Neuronal stem cell (in vitro differentiated cells): ENCODE measurements around the gene CEMIP2.
A peak's percentile ranks its signal among the peaks of the same experiment; 100 is the strongest.

ENCODE experiments used
- DNase-seq: peaks from one replicate; pipeline ENCODE4 v3.0.0-alpha.2; 2013; ENCODE audit warnings: low spot score
- H2AFZ ChIP-seq: one replicate; pipeline ENCODE4 v1.6.1; 2013; ENCODE audit warnings: mild to moderate bottlenecking, low read length, inconsistent platforms
- H2AK5ac ChIP-seq: 2 replicates; pipeline ENCODE4 v1.6.1; 2013; ENCODE audit warnings: low read depth, mild to moderate bottlenecking, inconsistent platforms, low read length, moderate library complexity, mixed read lengths
- H2BK120ac ChIP-seq: 2 replicates; pipeline ENCODE4 v1.6.1; 2013; ENCODE audit warnings: low read depth, mild to moderate bottlenecking, inconsistent platforms, low read length, moderate library complexity, mixed read lengths
- H2BK12ac ChIP-seq: one replicate; pipeline ENCODE4 v1.6.1; 2013; ENCODE audit warnings: low read length, inconsistent platforms
- H2BK15ac ChIP-seq: 2 replicates; pipeline ENCODE4 v1.6.1; 2013; ENCODE audit warnings: mild to moderate bottlenecking, low read length, inconsistent platforms, mixed read lengths
- H2BK5ac ChIP-seq: one replicate; pipeline ENCODE4 v1.6.1; 2013; ENCODE audit warnings: inconsistent platforms, mild to moderate bottlenecking, low read length, moderate library complexity
- H3K14ac ChIP-seq: one replicate; pipeline ENCODE4 v1.6.1; 2013; ENCODE audit warnings: low read length, inconsistent platforms
- H3K18ac ChIP-seq: 2 replicates; pipeline ENCODE4 v1.6.1; 2013; ENCODE audit warnings: low read length, inconsistent platforms
- H3K23ac ChIP-seq: 2 replicates; pipeline ENCODE4 v1.6.1; 2013; ENCODE audit warnings: low read depth, mild to moderate bottlenecking, mixed read lengths, low read length, inconsistent platforms; ENCODE audit not compliant: poor library complexity
- H3K27ac ChIP-seq: replicated peaks from 3 replicates; pipeline ENCODE4 v1.5.1; 2013; ENCODE audit warnings: low read length, inconsistent platforms
- H3K27me3 ChIP-seq, 3 experiments: 2 replicates each; pipeline ENCODE4 v1.6.1; 2013; ENCODE audit warnings: low read length in 3 of 3, mild to moderate bottlenecking in 2 of 3, inconsistent platforms in 1 of 3, low read depth in 1 of 3, mixed read lengths in 1 of 3, moderate library complexity in 1 of 3; ENCODE audit not compliant: control insufficient read depth in 3 of 3, insufficient read depth in 3 of 3
- H3K36me3 ChIP-seq, 2 donors: replicated peaks in 1 of 2; 2 replicates each; pipeline ENCODE4 v1.6.1; 2013; ENCODE audit warnings: low read length in 2 of 2; ENCODE audit not compliant: control insufficient read depth in 2 of 2, insufficient read depth in 2 of 2
- H3K4ac ChIP-seq: 2 replicates; pipeline ENCODE4 v1.6.1; 2013; ENCODE audit warnings: inconsistent platforms, mild to moderate bottlenecking, low read length, moderate library complexity
- H3K4me1 ChIP-seq, 2 donors: 1 replicate in 1 of 2; 2 replicates in 1 of 2; pipeline ENCODE4 v1.6.1; 2013; ENCODE audit warnings: low read length in 2 of 2, low read depth in 1 of 2; ENCODE audit not compliant: control insufficient read depth in 2 of 2, insufficient read depth in 1 of 2
- H3K4me2 ChIP-seq: one replicate; pipeline ENCODE4 v1.6.1; 2013; ENCODE audit warnings: mild to moderate bottlenecking, low read length, inconsistent platforms; ENCODE audit not compliant: insufficient read depth, poor library complexity, severe bottlenecking
- H3K4me3 ChIP-seq, 2 donors: 2 replicates each; pipeline ENCODE4 v1.5.1; 2013; ENCODE audit warnings: low read length in 2 of 2, mild to moderate bottlenecking in 2 of 2, inconsistent platforms in 1 of 2, moderate library complexity in 1 of 2
- H3K79me1 ChIP-seq: one replicate; pipeline ENCODE4 v1.6.1; 2013; ENCODE audit warnings: low read depth, mild to moderate bottlenecking, inconsistent platforms, low read length, moderate library complexity
- H3K9ac ChIP-seq: one replicate; pipeline ENCODE4 v1.6.1; 2013; ENCODE audit warnings: mild to moderate bottlenecking, low read depth, low read length, inconsistent platforms; ENCODE audit not compliant: poor library complexity
- H3K9me3 ChIP-seq, 2 donors: replicated peaks in 1 of 2; 2 replicates each; pipeline versions ENCODE3 to v1.6.1; 2013; ENCODE audit warnings: low read length in 2 of 2, mild to moderate bottlenecking in 2 of 2, inconsistent platforms in 1 of 2, low read depth in 1 of 2, mixed read lengths in 1 of 2, moderate library complexity in 1 of 2; ENCODE audit not compliant: control insufficient read depth in 2 of 2, insufficient read depth in 1 of 2
- H4K8ac ChIP-seq: one replicate; pipeline ENCODE4 v1.6.1; 2013; ENCODE audit warnings: low read depth, mild to moderate bottlenecking, inconsistent platforms, low read length, moderate library complexity
- H4K91ac ChIP-seq: one replicate; pipeline ENCODE4 v1.6.1; 2013; ENCODE audit warnings: low read length, low read depth, mild to moderate bottlenecking, inconsistent platforms; ENCODE audit not compliant: poor library complexity
- WGBS, 2 donors: extraction: QIAGEN DNeasy Blood & Tissue Kit; methylation state at CpG; one replicate each; pipeline ENCODE4 v1.1.7; 2013; ENCODE audit warnings: missing lambda C conversion rate in 2 of 2, mixed read lengths in 1 of 2; ENCODE audit not compliant: insufficient read length in 2 of 2, insufficient replicate concordance in 1 of 2; ENCODE audit errors: extremely low coverage in 2 of 2; 5-methylcytosine and 5-hydroxymethylcytosine counted together

The CEMIP2 gene

DNA sequence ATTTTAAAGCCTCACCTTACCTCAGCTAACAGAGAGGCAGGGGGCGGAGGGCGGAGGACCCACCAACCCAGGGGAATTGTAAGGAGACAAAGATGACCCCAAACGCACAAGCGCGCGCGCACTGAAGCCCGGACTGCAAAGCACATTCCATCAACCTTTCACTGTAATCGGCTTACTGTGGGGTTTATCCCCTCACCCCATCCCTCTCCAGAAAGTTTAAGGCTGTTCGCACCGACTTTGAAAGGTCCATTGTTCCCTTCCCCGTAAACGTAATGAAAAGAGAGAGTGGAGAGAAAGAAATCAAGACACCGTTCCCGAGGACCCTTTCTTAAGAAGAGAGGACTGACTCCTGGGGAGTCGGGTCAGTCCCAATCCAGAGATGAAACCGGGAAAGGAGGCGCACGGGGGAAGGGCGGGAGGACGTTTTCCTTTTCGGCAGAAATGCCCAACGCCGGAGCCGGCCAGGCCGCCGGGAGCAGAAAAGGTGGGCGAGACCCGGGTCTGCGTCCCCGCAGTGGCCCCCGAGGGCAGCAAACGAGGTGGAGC is 464 bp downstream of the CEMIP2 start:
- Histone ChIP-seq H3K27ac (peak overlapping the region; percentile 87), H3K4me3 (peak overlapping the region; percentile 86 to 94), H2BK15ac (no peak overlapping the region), H3K23ac (no peak overlapping the region), H3K4ac (no peak overlapping the region), H3K9ac (peak overlapping the region; percentile 97), H3K18ac (peak overlapping the region; percentile 98), H3K14ac (peak overlapping the region; percentile 12), H2BK120ac (no peak overlapping the region), H2BK5ac (peak overlapping the region; percentile 96), H4K91ac (no peak overlapping the region), H2BK12ac (no peak overlapping the region), H3K36me3 (no peaks in the 10 kb centered on the region), H3K9me3 (no peaks in the 10 kb centered on the region), H3K4me1 (peaks cover 8 to 37% of the 10 kb centered on the region in 2 donors), H4K8ac (no peak overlapping the region), H3K79me1 (peaks cover 2% of the 10 kb centered on the region), H3K27me3 (peaks cover 0 to 11% (median 4%) of the 10 kb centered on the region in 3 experiments), H3K4me2 (peak overlapping the region; percentile 60), H2AK5ac (peak overlapping the region; percentile 41), H2AFZ (peak overlapping the region; percentile 5)
- peak; percentile 59 for DNase-seq
- WGBS, 2 donors = no CpG with 5 or more reads among the region's 33 CpGs

- Histone ChIP-seq H3K4me2 (peak overlapping the region; percentile 60), H3K4me3 (peak overlapping the region; percentile 86 to 94), H3K4me1 (peaks cover 8 to 37% of the 10 kb centered on the region in 2 donors), H2AK5ac (no peak overlapping the region), H3K18ac (no peak overlapping the region), H3K27ac (peak overlapping the region; percentile 87), H3K27me3 (peaks cover 0 to 11% (median 4%) of the 10 kb centered on the region in 3 experiments), H3K14ac (no peak overlapping the region), H2AFZ (peak overlapping the region; percentile 5), H4K8ac (no peak overlapping the region), H3K79me1 (peaks cover 2% of the 10 kb centered on the region), H3K9me3 (no peaks in the 10 kb centered on the region), H2BK15ac (no peak overlapping the region), H2BK12ac (no peak overlapping the region), H2BK5ac (no peak overlapping the region), H3K23ac (no peak overlapping the region), H3K36me3 (no peaks in the 10 kb centered on the region), H3K9ac (peak overlapping the region; percentile 97), H3K4ac (no peak overlapping the region), H4K91ac (no peak overlapping the region), H2BK120ac (no peak overlapping the region)
- WGBS, 2 donors = no CpG with 5 or more reads among the region's 7 CpGs
- DNase-seq = no peak
Observed at GRCh38 chr9:71767163-71767775, 1.0 kb downstream of the CEMIP2 start.

- H3K4me3 ChIP-seq = peak overlapping the region; percentile 86 to 94
- no peak overlapping the region for H3K9ac ChIP-seq
- H4K8ac ChIP-seq = no peak overlapping the region
- WGBS, 2 donors = no CpG with 5 or more reads among the region's 4 CpGs
- H3K23ac ChIP-seq = no peak overlapping the region
- peaks cover 0 to 11% (median 4%) of the 10 kb centered on the region in 3 experiments for H3K27me3 ChIP-seq
- DNase-seq = no peak
- no peak overlapping the region for H3K18ac ChIP-seq
- H3K4me2 ChIP-seq = peak overlapping the region; percentile 60
- no peak overlapping the region for H2AFZ ChIP-seq
- no peak overlapping the region for H2BK12ac ChIP-seq
- H3K36me3 ChIP-seq = no peaks in the 10 kb centered on the region
- peaks cover 12 to 43% of the 10 kb centered on the region in 2 donors for H3K4me1 ChIP-seq
- H3K27ac ChIP-seq = no peak overlapping the region
- H3K4ac ChIP-seq = no peak overlapping the region
- H3K9me3 ChIP-seq = no peaks in the 10 kb centered on the region
- no peak overlapping the region for H2BK120ac ChIP-seq
- H2AK5ac ChIP-seq = no peak overlapping the region
- H4K91ac ChIP-seq = no peak overlapping the region
- no peak overlapping the region for H2BK5ac ChIP-seq
- peaks cover 2% of the 10 kb centered on the region for H3K79me1 ChIP-seq
- H3K14ac ChIP-seq = no peak overlapping the region
- no peak overlapping the region for H2BK15ac ChIP-seq
Observed at GRCh38 chr9:71766663-71767062, 1.6 kb downstream of the CEMIP2 start.

GRCh38 chr9:71765693-71766092 is 2.6 kb downstream of the CEMIP2 start:
- peaks cover 21 to 49% of the 10 kb centered on the region in 2 donors for H3K4me1 ChIP-seq
- WGBS, 2 donors = no CpG with 5 or more reads among the region's 2 CpGs

More at GRCh38 chr9:71765693-71766092, 2.6 kb downstream of the CEMIP2 start:
- Histone ChIP-seq H4K8ac (no peak overlapping the region), H2BK5ac (no peak overlapping the region), H2BK15ac (no peak overlapping the region), H2AK5ac (no peak overlapping the region), H3K9ac (no peak overlapping the region), H3K14ac (no peak overlapping the region), H3K9me3 (no peaks in the 10 kb centered on the region), H3K36me3 (no peaks in the 10 kb centered on the region), H2BK12ac (no peak overlapping the region), H3K4me3 (peak overlapping the region; percentile 21 to 86), H3K18ac (no peak overlapping the region), H3K4me2 (no peak overlapping the region), H2BK120ac (no peak overlapping the region), H2AFZ (no peak overlapping the region), H3K27me3 (peaks cover 0 to 11% (median 4%) of the 10 kb centered on the region in 3 experiments), H3K23ac (no peak overlapping the region), H3K79me1 (peaks cover 2% of the 10 kb centered on the region), H4K91ac (no peak overlapping the region), H3K4ac (no peak overlapping the region), H3K27ac (no peak overlapping the region)
- DNase-seq = no peak
